ENCODE data around the gene ZNF689.
A peak's percentile ranks its signal among the peaks of the same experiment; 100 is the strongest.
"Not testable (repeated sequence)": the region's sequence is repeated elsewhere in the genome, so short reads cannot be mapped to it uniquely, and the experiment has no call there.

ZNF689 gene

GRCh38 chr16:30633526-30633925, 23.3 kb upstream of the ZNF689 start:
- Histone ChIP-seq H3K36me3 (ENCODE audit: control insufficient read depth, insufficient read depth, low read length) (no peaks in the 10 kb centered on the region), H3K9me3 (ENCODE audit: control insufficient read depth, insufficient read depth, low read length) (no peaks in the 10 kb centered on the region), H3K4me3 (ENCODE audit: low read depth, low read length) (peak overlapping the region; percentile 78), H3K9ac (ENCODE audit: low read depth, low read length) (0 out of 2 replicates have a peak overlapping the region, but pooled peaks have one; percentile 76), H3K4me1 (ENCODE audit: control insufficient read depth, insufficient read depth, low read length) (no peaks in the 10 kb centered on the region), H3K27me3 (ENCODE audit: control insufficient read depth, insufficient read depth, low read length) (no peaks in the 10 kb centered on the region), H3K27ac (ENCODE audit: low read depth, low read length) (peak overlapping the region; percentile 78)

- H3K9ac ChIP-seq (ENCODE audit: low read depth, low read length); H3K36me3 ChIP-seq (ENCODE audit: control insufficient read depth, insufficient read depth, low read length): not testable (repeated sequence)
Measured at GRCh38 chr16:30632454-30632853, 22.3 kb upstream of the ZNF689 start.

GRCh38 chr16:30628628-30629540, 18.7 kb upstream of the ZNF689 start:
- H3K9me3 ChIP-seq (ENCODE audit: control insufficient read depth, insufficient read depth, low read length) = no peaks in the 10 kb centered on the region
- no peak overlapping the region for H3K27ac ChIP-seq (ENCODE audit: low read depth, low read length)
- H3K9ac ChIP-seq (ENCODE audit: low read depth, low read length) = no peak overlapping the region
- H3K4me3 ChIP-seq (ENCODE audit: low read depth, low read length) = no peak overlapping the region
- H3K36me3 ChIP-seq (ENCODE audit: control insufficient read depth, insufficient read depth, low read length) = no peaks in the 10 kb centered on the region
- H3K4me1 ChIP-seq (ENCODE audit: control insufficient read depth, insufficient read depth, low read length) = no peaks in the 10 kb centered on the region
- no peaks in the 10 kb centered on the region for H3K27me3 ChIP-seq (ENCODE audit: control insufficient read depth, insufficient read depth, low read length)

More at GRCh38 chr16:30632454-30632853, 22.3 kb upstream of the ZNF689 start:
- not testable (repeated sequence) for H3K27me3 ChIP-seq (ENCODE audit: control insufficient read depth, insufficient read depth, low read length); H3K9me3 ChIP-seq (ENCODE audit: control insufficient read depth, insufficient read depth, low read length); H3K4me1 ChIP-seq (ENCODE audit: control insufficient read depth, insufficient read depth, low read length); H3K4me3 ChIP-seq (ENCODE audit: low read depth, low read length); H3K27ac ChIP-seq (ENCODE audit: low read depth, low read length)

- H3K4me1 ChIP-seq (ENCODE audit: control insufficient read depth, insufficient read depth, low read length) = no peaks in the 10 kb centered on the region
- no peak overlapping the region for H3K9ac ChIP-seq (ENCODE audit: low read depth, low read length)
- H3K4me3 ChIP-seq (ENCODE audit: low read depth, low read length) = no peak overlapping the region
- no peak overlapping the region for H3K27ac ChIP-seq (ENCODE audit: low read depth, low read length)
- no peaks in the 10 kb centered on the region for H3K27me3 ChIP-seq (ENCODE audit: control insufficient read depth, insufficient read depth, low read length)
- no peaks in the 10 kb centered on the region for H3K9me3 ChIP-seq (ENCODE audit: control insufficient read depth, insufficient read depth, low read length)
- H3K36me3 ChIP-seq (ENCODE audit: control insufficient read depth, insufficient read depth, low read length) = no peaks in the 10 kb centered on the region
Measured at GRCh38 chr16:30626236-30626635, 16.0 kb upstream of the ZNF689 start.

- no peaks in the 10 kb centered on the region for H3K36me3 ChIP-seq (ENCODE audit: control insufficient read depth, insufficient read depth, low read length)
- H3K4me3 ChIP-seq (ENCODE audit: low read depth, low read length) = no peak overlapping the region
- H3K27ac ChIP-seq (ENCODE audit: low read depth, low read length) = no peak overlapping the region
- H3K27me3 ChIP-seq (ENCODE audit: control insufficient read depth, insufficient read depth, low read length) = no peaks in the 10 kb centered on the region; the same call in 1 of the 2 replicates
- H3K9ac ChIP-seq (ENCODE audit: low read depth, low read length) = no peak overlapping the region
- no peaks in the 10 kb centered on the region for H3K9me3 ChIP-seq (ENCODE audit: control insufficient read depth, insufficient read depth, low read length)
- H3K4me1 ChIP-seq (ENCODE audit: control insufficient read depth, insufficient read depth, low read length) = no peaks in the 10 kb centered on the region
Measured at GRCh38 chr16:30623536-30624283, 13.5 kb upstream of the ZNF689 start.

GRCh38 chr16:30622455-30623032, 12.4 kb upstream of the ZNF689 start:
- Histone ChIP-seq H3K9me3 (ENCODE audit: control insufficient read depth, insufficient read depth, low read length) (no peaks in the 10 kb centered on the region), H3K36me3 (ENCODE audit: control insufficient read depth, insufficient read depth, low read length) (no peaks in the 10 kb centered on the region), H3K27ac (ENCODE audit: low read depth, low read length) (no peak overlapping the region), H3K4me1 (ENCODE audit: control insufficient read depth, insufficient read depth, low read length) (no peaks in the 10 kb centered on the region), H3K4me3 (ENCODE audit: low read depth, low read length) (no peak overlapping the region), H3K27me3 (ENCODE audit: control insufficient read depth, insufficient read depth, low read length) (no peaks in the 10 kb centered on the region; the same call in 1 of the 2 replicates), H3K9ac (ENCODE audit: low read depth, low read length) (no peak overlapping the region)

GRCh38 chr16:30621765-30622164, 11.6 kb upstream of the ZNF689 start:
- H3K4me1 ChIP-seq (ENCODE audit: control insufficient read depth, insufficient read depth, low read length) = no peaks in the 10 kb centered on the region
- no peaks in the 10 kb centered on the region for H3K9me3 ChIP-seq (ENCODE audit: control insufficient read depth, insufficient read depth, low read length)
- H3K27me3 ChIP-seq (ENCODE audit: control insufficient read depth, insufficient read depth, low read length) = no peaks in the 10 kb centered on the region; the same call in 1 of the 2 replicates
- no peak overlapping the region for H3K4me3 ChIP-seq (ENCODE audit: low read depth, low read length)
- no peak overlapping the region for H3K9ac ChIP-seq (ENCODE audit: low read depth, low read length)
- H3K36me3 ChIP-seq (ENCODE audit: control insufficient read depth, insufficient read depth, low read length) = no peaks in the 10 kb centered on the region
- H3K27ac ChIP-seq (ENCODE audit: low read depth, low read length) = no peak overlapping the region

- Histone ChIP-seq H3K27me3 (ENCODE audit: control insufficient read depth, insufficient read depth, low read length) (no peaks in the 10 kb centered on the region; the same call in 1 of the 2 replicates), H3K36me3 (ENCODE audit: control insufficient read depth, insufficient read depth, low read length) (no peaks in the 10 kb centered on the region), H3K9ac (ENCODE audit: low read depth, low read length) (no peak overlapping the region), H3K4me1 (ENCODE audit: control insufficient read depth, insufficient read depth, low read length) (no peaks in the 10 kb centered on the region), H3K27ac (ENCODE audit: low read depth, low read length) (no peak overlapping the region), H3K9me3 (ENCODE audit: control insufficient read depth, insufficient read depth, low read length) (no peaks in the 10 kb centered on the region), H3K4me3 (ENCODE audit: low read depth, low read length) (no peak overlapping the region)
Measured at GRCh38 chr16:30620169-30620568, 10.0 kb upstream of the ZNF689 start.

GRCh38 chr16:30619638-30620037, 9.4 kb upstream of the ZNF689 start:
- Histone ChIP-seq H3K9me3 (ENCODE audit: control insufficient read depth, insufficient read depth, low read length) (no peaks in the 10 kb centered on the region), H3K36me3 (ENCODE audit: control insufficient read depth, insufficient read depth, low read length) (no peaks in the 10 kb centered on the region), H3K4me1 (ENCODE audit: control insufficient read depth, insufficient read depth, low read length) (no peaks in the 10 kb centered on the region), H3K27me3 (ENCODE audit: control insufficient read depth, insufficient read depth, low read length) (no peaks in the 10 kb centered on the region; the same call in 1 of the 2 replicates), H3K27ac (ENCODE audit: low read depth, low read length) (no peak overlapping the region), H3K9ac (ENCODE audit: low read depth, low read length) (no peak overlapping the region), H3K4me3 (ENCODE audit: low read depth, low read length) (no peak overlapping the region)

GRCh38 chr16:30619202-30619601, 9.0 kb upstream of the ZNF689 start:
- Histone ChIP-seq H3K27ac (ENCODE audit: low read depth, low read length) (no peak overlapping the region), H3K4me3 (ENCODE audit: low read depth, low read length) (no peak overlapping the region), H3K9me3 (ENCODE audit: control insufficient read depth, insufficient read depth, low read length) (no peaks in the 10 kb centered on the region), H3K36me3 (ENCODE audit: control insufficient read depth, insufficient read depth, low read length) (no peaks in the 10 kb centered on the region), H3K9ac (ENCODE audit: low read depth, low read length) (no peak overlapping the region), H3K27me3 (ENCODE audit: control insufficient read depth, insufficient read depth, low read length) (no peaks in the 10 kb centered on the region; the same call in 1 of the 2 replicates), H3K4me1 (ENCODE audit: control insufficient read depth, insufficient read depth, low read length) (no peaks in the 10 kb centered on the region)

All from HUES48 (cell line).